OCI-M2 (cell line): Measurements from ENCODE around the gene ARTN.
A peak's percentile ranks its signal among the peaks of the same experiment; 100 is the strongest.

Experiments
- DNase-seq: peaks from one replicate; lab custom pipeline; 2025; ENCODE audit not compliant: unreplicated experiment; lab: John Stamatoyannopoulos, UW

The ARTN gene

DNA sequence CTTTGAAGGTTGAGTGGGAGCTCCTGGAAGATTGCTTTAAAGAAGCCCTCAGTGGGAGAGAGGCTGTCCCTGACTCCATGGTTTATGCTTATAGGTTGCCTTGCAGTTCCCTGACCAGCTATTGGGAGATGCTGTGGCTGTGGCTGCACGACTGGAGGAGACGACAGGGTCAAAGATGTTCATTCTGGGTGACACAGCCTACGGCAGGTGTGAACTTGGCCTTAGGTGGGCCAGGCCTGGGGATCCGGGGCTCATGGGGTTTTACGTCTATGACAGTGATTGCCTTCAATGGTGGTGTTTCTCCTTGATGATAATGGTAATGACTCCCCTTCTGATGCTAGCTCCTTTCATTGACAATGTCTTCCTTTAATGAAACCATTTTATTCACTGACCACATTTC, 36.9 kb downstream of the ARTN start:
- no peak for DNase-seq

DNA sequence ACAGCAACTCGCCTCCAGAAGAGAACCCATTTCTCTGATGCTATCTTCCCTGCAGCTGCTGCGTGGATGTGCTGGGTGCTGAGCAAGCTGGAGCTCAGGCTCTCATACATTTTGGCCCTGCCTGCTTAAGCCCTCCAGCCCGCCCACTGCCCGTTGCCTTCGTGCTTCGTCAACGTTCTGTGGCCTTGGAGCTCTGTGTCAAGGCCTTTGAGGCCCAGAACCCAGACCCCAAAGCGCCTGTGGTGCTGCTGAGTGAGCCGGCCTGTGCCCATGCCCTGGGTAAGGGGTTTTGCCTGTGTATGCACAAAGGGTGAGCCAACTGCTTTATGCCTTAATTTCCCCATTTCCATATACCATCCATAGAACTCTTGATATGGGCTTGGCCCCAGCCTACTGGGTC, 37.3 kb downstream of the ARTN start:
- DNase-seq: no peak

DNA sequence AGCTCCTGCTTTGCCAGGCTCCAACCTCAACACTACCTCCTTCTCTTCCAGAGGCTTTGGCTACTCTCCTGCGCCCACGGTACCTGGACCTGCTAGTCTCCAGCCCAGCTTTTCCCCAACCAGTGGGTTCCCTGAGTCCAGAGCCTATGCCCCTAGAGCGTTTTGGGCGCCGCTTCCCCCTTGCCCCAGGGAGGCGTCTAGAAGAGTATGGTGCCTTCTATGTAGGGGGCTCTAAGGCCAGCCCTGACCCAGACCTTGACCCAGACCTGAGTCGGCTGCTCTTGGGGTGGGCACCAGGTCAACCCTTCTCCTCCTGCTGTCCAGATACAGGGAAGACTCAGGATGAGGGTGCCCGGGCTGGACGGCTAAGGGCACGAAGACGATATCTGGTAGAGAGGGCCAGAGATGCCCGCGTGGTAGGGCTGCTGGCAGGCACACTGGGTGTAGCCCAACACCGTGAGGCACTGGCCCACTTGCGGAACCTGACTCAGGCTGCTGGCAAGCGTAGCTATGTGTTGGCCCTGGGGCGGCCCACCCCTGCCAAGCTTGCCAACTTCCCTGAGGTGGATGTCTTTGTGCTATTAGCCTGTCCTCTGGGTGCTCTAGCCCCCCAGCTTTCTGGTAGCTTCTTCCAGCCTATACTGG, 37.9 kb downstream of the ARTN start:
- no peak for DNase-seq

DNA sequence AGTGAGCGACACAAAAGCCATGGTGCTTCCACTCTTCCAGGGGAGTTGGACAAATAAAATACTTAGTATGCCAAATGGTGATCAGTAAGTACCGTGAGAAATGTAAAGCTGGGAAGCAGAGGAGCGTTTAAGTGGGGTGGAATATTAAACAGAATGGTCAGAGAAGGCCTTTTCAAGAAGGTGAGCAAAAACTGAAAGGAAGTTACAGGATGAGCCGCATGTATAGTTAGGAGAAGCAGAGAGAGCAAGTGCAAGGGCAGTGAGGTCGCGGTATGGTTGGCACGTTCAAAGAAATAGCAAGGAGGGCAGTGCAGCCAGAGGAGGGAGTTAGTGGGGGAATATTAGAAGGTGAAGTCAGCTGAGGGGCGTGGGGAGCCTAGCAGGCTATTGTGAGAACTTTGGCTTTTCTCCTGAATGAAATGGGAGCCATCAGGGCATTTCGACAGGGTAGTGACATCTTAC, 40.4 kb downstream of the ARTN start:
- no peak for DNase-seq

DNA sequence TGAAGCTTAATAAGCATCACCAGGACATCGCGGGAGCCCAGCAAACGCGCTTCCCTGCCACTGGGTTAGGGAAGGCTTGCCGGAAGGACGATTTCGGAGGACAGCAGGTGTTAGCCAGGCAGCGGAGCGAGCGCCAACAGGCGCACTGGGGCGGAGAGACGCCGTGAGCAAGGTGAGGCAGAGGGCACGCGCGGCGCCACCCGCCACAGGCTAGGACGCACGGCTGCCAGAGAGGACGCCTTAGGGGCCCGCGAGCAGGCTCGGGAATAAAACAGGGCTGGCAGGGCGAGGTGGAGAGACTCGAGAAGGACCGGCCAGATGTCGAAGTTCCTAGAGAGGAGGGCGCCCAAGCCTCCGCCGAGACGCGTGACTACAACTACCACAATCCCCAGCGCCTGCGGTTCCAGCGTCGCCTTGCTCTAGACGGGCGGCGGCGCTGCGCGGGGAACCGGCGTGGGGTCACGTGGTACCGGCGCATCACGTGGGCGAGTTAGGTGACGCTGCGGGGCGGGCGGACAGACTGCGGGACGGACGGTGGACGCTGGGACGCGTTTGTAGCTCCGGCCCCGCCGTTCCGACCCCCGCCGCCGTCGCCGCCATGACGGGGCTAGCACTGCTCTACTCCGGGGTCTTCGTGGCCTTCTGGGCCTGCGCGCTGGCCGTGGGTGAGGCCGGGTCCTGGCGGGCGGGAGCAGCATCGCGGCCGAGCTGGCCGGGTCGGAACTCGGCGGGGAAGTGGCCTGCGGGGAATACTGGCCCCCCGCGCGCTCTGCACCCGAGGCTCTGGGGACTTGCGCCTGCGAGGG, 41.0 kb downstream of the ARTN start, which contains the start of gene ATP6V0B:
Gene ATP6V0B (plus strand): TSS at position 518 of the 806 bp plus-strand sequence. CDS start 81 bp downstream, at position 599.
- DNase-seq: peak; percentile 56

DNA sequence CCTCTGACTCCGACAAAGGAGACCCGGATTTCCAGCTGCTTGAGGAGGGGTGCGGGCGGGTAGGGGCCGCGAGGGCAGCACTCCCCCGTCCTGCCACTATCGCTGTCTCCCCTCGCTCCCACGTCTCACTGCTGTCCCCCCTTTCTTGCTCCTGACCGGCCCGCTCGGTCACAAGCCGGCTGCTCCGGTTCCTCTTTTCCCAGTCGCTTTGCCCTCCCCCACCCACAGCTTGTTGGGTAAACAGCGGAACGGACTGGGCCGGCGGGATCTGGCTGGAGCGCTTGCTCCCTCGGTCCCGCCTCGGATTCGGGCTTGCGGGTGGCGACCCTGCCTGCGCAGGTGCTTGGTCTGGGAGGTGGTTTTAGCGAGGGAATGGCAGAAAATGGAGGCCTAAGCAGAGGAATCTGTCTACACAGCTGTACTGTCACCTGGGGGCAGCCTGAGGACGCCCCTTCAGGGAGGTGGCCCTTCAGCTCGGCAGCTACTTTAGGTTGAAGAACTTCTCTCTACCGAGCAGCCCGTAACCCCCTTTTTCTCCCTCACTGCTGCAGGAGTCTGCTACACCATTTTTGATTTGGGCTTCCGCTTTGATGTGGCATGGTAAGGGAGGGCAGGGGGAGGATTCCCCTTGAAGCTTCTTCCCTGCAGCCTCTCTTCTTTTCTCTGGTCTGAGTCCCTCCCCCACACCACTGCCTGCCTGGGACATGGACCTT, 41.8 kb downstream of the ARTN start:
- DNase-seq: no peak

GRCh38 chr1:43976045-43976444, 42.4 kb downstream of the ARTN start:
- no peak for DNase-seq

- DNase-seq: no peak
Observed at GRCh38 chr1:43976890-43977289, 43.3 kb downstream of the ARTN start.

DNA sequence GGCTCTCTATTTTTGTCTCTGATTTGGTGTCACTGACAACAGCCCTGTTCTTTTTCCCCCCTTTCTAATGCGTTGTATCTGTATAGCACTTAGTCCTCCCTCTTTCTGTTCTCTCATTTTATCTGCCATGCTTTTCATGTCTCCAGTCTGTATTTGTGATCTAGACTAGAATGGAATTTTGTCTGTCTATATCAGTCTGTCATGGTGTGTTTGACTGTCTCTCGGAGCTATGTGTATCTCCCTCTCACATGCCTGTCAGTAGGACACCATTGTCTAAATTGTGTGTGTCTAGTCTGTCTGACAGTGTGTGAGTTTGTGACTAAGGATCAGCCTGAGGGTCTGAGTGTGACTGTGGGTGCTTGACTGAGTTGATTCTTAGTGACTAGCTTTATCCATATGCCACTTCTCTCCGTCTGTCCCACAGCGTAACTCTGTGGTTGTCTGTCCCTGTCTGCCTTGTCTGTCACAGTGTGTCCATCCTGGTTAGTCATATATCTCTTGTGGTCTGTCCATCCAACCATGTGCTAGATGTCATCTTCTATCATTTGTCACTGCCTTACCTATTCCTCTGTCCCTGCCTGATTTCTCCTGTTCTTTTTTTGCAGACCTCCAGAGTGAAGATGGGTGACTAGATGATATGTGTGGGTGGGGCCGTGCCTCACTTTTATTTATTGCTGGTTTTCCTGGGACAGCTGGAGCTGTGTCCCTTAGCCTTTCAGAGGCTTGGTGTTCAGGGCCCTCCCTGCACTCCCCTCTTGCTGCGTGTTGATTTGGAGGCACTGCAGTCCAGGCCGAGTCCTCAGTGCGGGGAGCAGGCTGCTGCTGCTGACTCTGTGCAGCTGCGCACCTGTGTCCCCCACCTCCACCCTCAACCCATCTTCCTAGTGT, 44.0 kb downstream of the ARTN start:
- no peak for DNase-seq

DNA sequence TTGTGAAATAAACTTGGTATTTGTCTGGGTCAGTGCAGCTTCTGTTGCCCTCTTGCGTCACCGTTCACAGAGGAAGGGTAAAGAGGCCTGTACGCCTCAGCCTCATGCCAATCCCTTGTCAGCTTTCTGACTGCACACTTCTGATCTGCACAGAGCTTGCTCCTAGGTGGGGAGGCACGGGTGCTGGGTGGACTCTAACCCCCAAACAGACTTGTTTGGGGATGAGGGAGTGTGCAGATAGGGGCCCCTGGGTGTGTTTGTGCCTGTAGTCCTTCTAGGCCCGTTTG, 44.6 kb downstream of the ARTN start:
- DNase-seq: no peak

DNA sequence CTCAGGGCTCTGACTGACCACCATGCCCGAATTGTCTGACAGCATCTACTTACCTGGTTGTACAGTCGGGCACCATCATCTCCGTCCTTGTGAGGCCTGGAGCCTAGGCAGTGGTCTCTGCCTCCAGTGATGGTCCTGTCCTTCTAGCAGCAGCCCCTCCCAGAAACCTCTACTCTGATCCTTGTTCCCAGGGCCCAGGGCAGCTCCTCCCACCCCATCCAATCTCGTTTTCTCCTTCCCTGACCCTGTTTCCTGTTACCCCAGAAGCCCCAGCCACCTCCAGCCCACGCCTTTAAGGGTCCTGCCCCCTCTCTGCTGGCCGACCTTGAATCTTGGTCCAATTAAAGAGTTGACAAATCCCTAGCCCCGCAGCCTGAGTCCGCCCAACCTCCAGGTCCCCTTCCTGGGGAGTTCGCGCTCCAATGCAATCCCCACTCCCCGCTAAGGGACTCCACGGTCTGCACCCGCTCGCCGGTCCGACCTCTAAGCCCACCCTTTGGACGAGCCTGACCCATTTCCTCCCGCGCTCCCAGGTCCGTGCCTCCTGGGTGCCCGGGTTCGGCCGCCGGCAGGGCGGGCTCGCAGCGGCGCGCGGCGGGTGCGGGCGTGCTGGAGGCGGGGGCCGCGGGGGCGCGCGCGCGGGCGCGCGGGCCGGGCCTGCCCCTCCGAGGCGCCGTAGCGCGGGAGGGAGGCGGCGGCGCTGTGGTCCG, 45.1 kb downstream of the ARTN start, which contains the start of gene B4GALT2:
Gene B4GALT2 (plus strand): TSS at position 660 of the 710 bp plus-strand sequence. CDS start 1,951 bp downstream, outside the sequence.
- no peak for DNase-seq

DNA sequence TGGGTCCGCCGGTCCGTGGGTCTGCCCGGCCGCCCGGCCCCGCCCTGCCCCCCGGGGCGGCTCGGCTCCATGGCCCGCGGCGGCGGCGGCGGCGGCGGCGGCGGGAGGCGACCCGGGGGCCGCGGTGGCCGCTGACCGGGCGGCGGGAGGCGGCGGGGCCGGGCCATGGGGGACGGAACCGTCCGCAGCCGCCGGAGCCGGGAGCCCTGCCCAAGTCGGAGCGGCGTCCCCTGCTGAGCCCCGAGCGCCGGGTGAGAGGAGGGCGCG, 45.6 kb downstream of the ARTN start:
- no peak for DNase-seq

GRCh38 chr1:43979528-43980254, 46.1 kb downstream of the ARTN start:
- no peak for DNase-seq

GRCh38 chr1:43980255-43981134, 46.9 kb downstream of the ARTN start:
- no peak for DNase-seq

DNA sequence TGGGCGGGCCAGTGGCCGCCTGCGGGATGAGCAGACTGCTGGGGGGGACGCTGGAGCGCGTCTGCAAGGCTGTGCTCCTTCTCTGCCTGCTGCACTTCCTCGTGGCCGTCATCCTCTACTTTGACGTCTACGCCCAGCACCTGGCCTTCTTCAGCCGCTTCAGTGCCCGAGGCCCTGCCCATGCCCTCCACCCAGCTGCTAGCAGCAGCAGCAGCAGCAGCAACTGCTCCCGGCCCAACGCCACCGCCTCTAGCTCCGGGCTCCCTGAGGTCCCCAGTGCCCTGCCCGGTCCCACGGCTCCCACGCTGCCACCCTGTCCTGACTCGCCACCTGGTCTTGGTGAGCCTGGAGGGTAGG, 47.5 kb downstream of the ARTN start:
- DNase-seq: no peak

DNA sequence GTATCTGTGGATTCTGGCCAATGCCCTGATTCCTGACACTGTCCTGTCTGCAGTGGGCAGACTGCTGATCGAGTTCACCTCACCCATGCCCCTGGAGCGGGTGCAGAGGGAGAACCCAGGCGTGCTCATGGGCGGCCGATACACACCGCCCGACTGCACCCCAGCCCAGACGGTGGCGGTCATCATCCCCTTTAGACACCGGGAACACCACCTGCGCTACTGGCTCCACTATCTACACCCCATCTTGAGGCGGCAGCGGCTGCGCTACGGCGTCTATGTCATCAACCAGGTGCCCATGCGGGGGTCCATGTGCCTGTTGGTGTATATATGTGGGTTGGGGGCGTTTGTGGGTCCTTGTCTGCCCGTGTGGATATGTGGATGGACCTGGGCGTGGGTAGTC, 48.0 kb downstream of the ARTN start:
- no peak for DNase-seq

DNA sequence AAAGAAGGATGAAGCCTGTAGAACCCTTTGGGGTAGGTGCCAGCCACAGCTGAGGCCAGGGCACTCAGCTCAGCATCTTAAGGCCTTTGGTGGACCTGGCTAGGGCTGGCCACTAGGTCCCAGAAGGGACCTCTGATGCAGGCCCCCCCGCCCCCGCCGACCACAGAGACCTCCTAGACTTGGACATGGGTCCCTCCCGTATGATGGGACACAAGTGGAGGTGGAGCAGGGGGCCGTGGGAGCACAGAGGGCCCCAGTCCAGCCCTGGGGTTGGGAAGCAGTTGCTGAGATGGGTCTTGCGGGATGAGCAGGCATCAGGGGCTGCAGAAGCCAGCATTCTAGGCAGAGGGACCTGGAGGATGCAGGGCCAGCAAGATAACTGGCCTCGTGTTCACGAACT, 48.6 kb downstream of the ARTN start:
- DNase-seq: no peak

GRCh38 chr1:43982808-43983207, 49.2 kb downstream of the ARTN start:
- no peak for DNase-seq
